MM.1S (cell line): ENCODE results near the gene PYGM.

ENCODE experiments used
- CTCF ChIP-seq: fragments of 300-600 bp; sonication (generic); IDR thresholded peaks from 2 replicates; pipeline ENCODE4 v1.5.1; 2016; ENCODE audit warnings: antibody characterized with exemption, low read length, mixed read lengths
- EZH2 ChIP-seq: fragments of 300-600 bp; sonication (generic); optimal IDR thresholded peaks from 2 replicates; pipeline ENCODE3; 2017; ENCODE audit warnings: low read depth, mild to moderate bottlenecking, antibody characterized with exemption, low read length, mixed read lengths
- EZH2phosphoT487 ChIP-seq: fragments of 300-600 bp; sonication (generic); IDR thresholded peaks from 2 replicates; pipeline ENCODE4 v1.6.1; 2018; ENCODE audit warnings: antibody characterized with exemption, low read length

- no peak for TF ChIP-seq CTCF
- TF ChIP-seq EZH2phosphoT487: no peak
- no peak for TF ChIP-seq EZH2
Observed at GRCh38 chr11:64739871-64740270, 19.9 kb downstream of the PYGM start.
